H1 (cell line): Measurements from ENCODE around the gene SLC25A5. TPM values are rescaled to one million over a fixed set of nuclear protein-coding genes. Genes with fewer than 3 reads are reported as not detected.
"Not testable (repeated sequence)": the region's sequence is repeated elsewhere in the genome, so short reads cannot be mapped to it uniquely, and the experiment has no call there.

Experiments used
- CTCF ChIA-PET: fragments of 300-600 bp; sonication (Branson Sonifier 250); formaldehyde crosslinking; loops from one replicate; lab custom pipeline; 2021; ENCODE audit not compliant: partially characterized antibody; lab: Charles Lee
- POLR2A ChIA-PET: fragments of 300-600 bp; sonication (Branson Sonifier 250); formaldehyde crosslinking; loops from one replicate; lab custom pipeline; 2021; ENCODE audit warnings: inconsistent platforms; ENCODE audit not compliant: partially characterized antibody; lab: Charles Lee
- DNase-seq, 2 experiments: peaks; one replicate each; pipeline versions ENCODE4 v3.0.0 to v3.0.0-alpha.2; 2010 to 2022; ENCODE audit warnings: low spot score in 2 of 2, low read depth in 1 of 2, mixed read lengths in 1 of 2
- FAIRE-seq: peaks from 2 replicates; lab custom pipeline; 2011; peaks lifted over from hg19 to GRCh38; lab: Jason Lieb, UNC
- H2AFZ ChIP-seq: 2 replicates; pipeline ENCODE4 v1.8.1; 2012; ENCODE audit warnings: low read length, inconsistent platforms
- H2AK5ac ChIP-seq: 2 replicates; pipeline ENCODE4 v1.6.1; 2013; ENCODE audit warnings: low read depth, low read length
- H2BK120ac ChIP-seq: replicated peaks from 2 replicates; pipeline ENCODE3; 2013; ENCODE audit warnings: low read depth, low read length, inconsistent platforms
- H2BK12ac ChIP-seq: 2 replicates; pipeline ENCODE4 v1.6.1; 2013; ENCODE audit warnings: low read depth, low read length
- H2BK15ac ChIP-seq: 2 replicates; pipeline ENCODE4 v1.6.1; 2013; ENCODE audit warnings: low read length
- H2BK20ac ChIP-seq: 2 replicates; pipeline ENCODE4 v1.6.1; 2013; ENCODE audit warnings: low read length
- H2BK5ac ChIP-seq: 2 replicates; pipeline ENCODE4 v1.6.1; 2013; ENCODE audit warnings: low read depth, low read length
- H3K14ac ChIP-seq: 2 replicates; pipeline ENCODE4 v1.6.1; 2013; ENCODE audit warnings: inconsistent platforms; ENCODE audit not compliant: insufficient read length
- H3K18ac ChIP-seq: 2 replicates; pipeline ENCODE4 v1.6.1; 2013; ENCODE audit warnings: low read length; ENCODE audit errors: extremely low read depth
- H3K23ac ChIP-seq: 2 replicates; pipeline ENCODE4 v1.6.1; 2013; ENCODE audit warnings: inconsistent platforms; ENCODE audit not compliant: insufficient read length
- H3K23me2 ChIP-seq: 2 replicates; pipeline ENCODE4 v1.6.1; 2013; ENCODE audit warnings: low read depth, low read length
- H3K27ac ChIP-seq: 2 replicates; pipeline ENCODE4 v1.6.1; 2011; ENCODE audit warnings: low read depth, low read length, inconsistent platforms
- H3K27me3 ChIP-seq, 4 experiments: replicated peaks in 1 of 4; 1 replicate in 1 of 4; 2 replicates in 3 of 4; pipeline versions ENCODE4 v1.6.1 to v1.8.1; 2011 to 2013; ENCODE audit warnings: low read length in 3 of 4, mild to moderate bottlenecking in 3 of 4, inconsistent platforms in 2 of 4, mixed read lengths in 2 of 4, moderate library complexity in 1 of 4; ENCODE audit not compliant: control insufficient read depth in 3 of 4, insufficient read depth in 3 of 4; ENCODE audit errors: extremely low read depth in 1 of 4
- H3K36me3 ChIP-seq, 4 experiments: 2 replicates each; pipeline versions ENCODE4 v1.6.1 to v1.8.1; 2011 to 2013; ENCODE audit warnings: mild to moderate bottlenecking in 4 of 4, low read length in 3 of 4, moderate library complexity in 2 of 4, control low read depth in 1 of 4, inconsistent platforms in 1 of 4; ENCODE audit not compliant: insufficient read depth in 4 of 4, control insufficient read depth in 2 of 4
- H3K4ac ChIP-seq: replicated peaks from 2 replicates; pipeline ENCODE3; 2013; ENCODE audit warnings: low read length, low read depth, mixed read lengths, inconsistent platforms; ENCODE audit not compliant: insufficient read length
- H3K4me1 ChIP-seq, 4 experiments: replicated peaks in 1 of 4; 1 replicate in 1 of 4; 2 replicates in 3 of 4; pipeline versions ENCODE4 v1.6.1 to v1.8.1; 2011 to 2013; ENCODE audit warnings: low read length in 3 of 4, inconsistent platforms in 2 of 4, mixed read lengths in 1 of 4; ENCODE audit not compliant: insufficient read depth in 4 of 4, control insufficient read depth in 3 of 4
- H3K4me2 ChIP-seq, 2 experiments: 2 replicates each; pipeline versions ENCODE4 v1.6.1 to v1.8.1; 2011 to 2013; ENCODE audit warnings: low read depth in 2 of 2, low read length in 2 of 2, control low read depth in 1 of 2, inconsistent platforms in 1 of 2, mild to moderate bottlenecking in 1 of 2; ENCODE audit not compliant: insufficient read depth in 1 of 2
- H3K4me3 ChIP-seq, 4 experiments: fragments of 200-600, 300-600 bp in 1 of 4; sonication (generic), shearing (Covaris generic), sonication (Bioruptor Twin) in 1 of 4; 2 replicates each; pipeline versions ENCODE4 v1.5.1 to v1.8.1; 2011 to 2016; ENCODE audit warnings: low read length in 4 of 4, low read depth in 3 of 4, control low read depth in 2 of 4, inconsistent platforms in 2 of 4, mild to moderate bottlenecking in 2 of 4, mixed read lengths in 1 of 4, moderate library complexity in 1 of 4; ENCODE audit not compliant: insufficient read depth in 2 of 4; ENCODE audit errors: extremely low read depth in 1 of 4
- H3K56ac ChIP-seq: replicated peaks from 2 replicates; pipeline ENCODE3; 2013; ENCODE audit warnings: low read depth, mild to moderate bottlenecking, mixed read lengths, low read length, inconsistent platforms; ENCODE audit not compliant: insufficient read length
- H3K79me1 ChIP-seq: 2 replicates; pipeline ENCODE4 v1.6.1; 2013; ENCODE audit warnings: low read depth, low read length, control low read depth
- H3K79me2 ChIP-seq, 2 experiments: 2 replicates each; pipeline versions ENCODE4 v1.6.1 to v1.8.1; 2012 to 2013; ENCODE audit warnings: low read length in 2 of 2, mild to moderate bottlenecking in 2 of 2, inconsistent platforms in 1 of 2; ENCODE audit not compliant: insufficient read depth in 2 of 2, control insufficient read depth in 1 of 2
- H3K9ac ChIP-seq, 4 experiments: replicated peaks in 1 of 4; 1 replicate in 1 of 4; 2 replicates in 3 of 4; pipeline versions ENCODE4 v1.6.1 to v1.8.1; 2011 to 2013; ENCODE audit warnings: low read depth in 3 of 4, low read length in 3 of 4, control low read depth in 2 of 4, mild to moderate bottlenecking in 2 of 4, moderate library complexity in 2 of 4, inconsistent platforms in 1 of 4; ENCODE audit errors: extremely low read depth in 1 of 4
- H3K9me3 ChIP-seq, 2 experiments: 2 replicates each; pipeline versions ENCODE4 v1.6.1 to v1.8.1; 2012 to 2013; ENCODE audit warnings: mild to moderate bottlenecking in 2 of 2, moderate library complexity in 2 of 2, control low read depth in 1 of 2, inconsistent platforms in 1 of 2, low read depth in 1 of 2, low read length in 1 of 2, mixed read lengths in 1 of 2; ENCODE audit not compliant: insufficient read depth in 2 of 2
- H4K20me1 ChIP-seq, 2 experiments: replicated peaks in 1 of 2; 2 replicates each; pipeline versions ENCODE3 to v1.8.1; 2011 to 2013; ENCODE audit warnings: inconsistent platforms in 2 of 2, low read length in 2 of 2, mild to moderate bottlenecking in 1 of 2; ENCODE audit not compliant: insufficient read depth in 2 of 2, control insufficient read depth in 1 of 2
- H4K5ac ChIP-seq: 2 replicates; pipeline ENCODE4 v1.6.1; 2013; ENCODE audit warnings: low read length, low read depth, mixed read lengths, inconsistent platforms; ENCODE audit not compliant: insufficient read length
- H4K8ac ChIP-seq: 2 replicates; pipeline ENCODE4 v1.8.0; 2013; ENCODE audit warnings: mild to moderate bottlenecking, moderate library complexity, low read length, inconsistent platforms; ENCODE audit not compliant: insufficient read depth; ENCODE audit errors: extremely low read depth
- H4K91ac ChIP-seq: replicated peaks from 2 replicates; pipeline ENCODE3; 2013; ENCODE audit warnings: low read length, mixed read lengths, inconsistent platforms; ENCODE audit not compliant: insufficient read length
- WGBS, 2 experiments: shearing (Covaris generic) in 1 of 2; methylation state at CpG; one replicate each; pipeline versions ENCODE4 v1.1.6 to v1.1.7; 2013 to 2015; ENCODE audit warnings: low lambda C conversion rate in 2 of 2, mixed read lengths in 2 of 2, inconsistent platforms in 1 of 2, low coverage in 1 of 2, missing lambda C conversion rate in 1 of 2; ENCODE audit not compliant: insufficient replicate concordance in 2 of 2, insufficient coverage in 1 of 2, insufficient read length in 1 of 2; ENCODE audit errors: extremely low coverage in 1 of 2, missing lambda C conversion rate in 1 of 2; 5-methylcytosine and 5-hydroxymethylcytosine counted together
- polyA plus RNA-seq, 7 experiments: library from polyadenylated mRNA; depleted of rRNA in 3 of 7; stranded (reverse) in 5 of 7; unstranded in 2 of 7; fragments of >200 nt in 5 of 7; fragments of 200-250 nt in 2 of 7; gene quantifications; 1 replicate in 5 of 7; 2 replicates in 1 of 7; 4 replicates in 1 of 7; pipeline versions ENCODE4 v1.2.1 to v1.2.3, GENCODE V29; 2011 to 2013; ENCODE audit warnings: missing spikeins in 2 of 7, mixed read lengths in 2 of 7
- total RNA-seq: library from RNA; stranded (reverse); fragmentation: NEBNext Ultra II Directional; extraction: Animal tissue kit (Norgen Biotek cat#: 25700); gene quantifications from 2 replicates; pipeline ENCODE4 v1.2.1, GENCODE V29; 2021

Gene SLC25A5
- total and polyA plus RNA-seq, 2 of the 8 experiments (the other 6 are each of a cell fraction or from before 2014, with no cell fraction given), result 512 to 727 TPM

DNA sequence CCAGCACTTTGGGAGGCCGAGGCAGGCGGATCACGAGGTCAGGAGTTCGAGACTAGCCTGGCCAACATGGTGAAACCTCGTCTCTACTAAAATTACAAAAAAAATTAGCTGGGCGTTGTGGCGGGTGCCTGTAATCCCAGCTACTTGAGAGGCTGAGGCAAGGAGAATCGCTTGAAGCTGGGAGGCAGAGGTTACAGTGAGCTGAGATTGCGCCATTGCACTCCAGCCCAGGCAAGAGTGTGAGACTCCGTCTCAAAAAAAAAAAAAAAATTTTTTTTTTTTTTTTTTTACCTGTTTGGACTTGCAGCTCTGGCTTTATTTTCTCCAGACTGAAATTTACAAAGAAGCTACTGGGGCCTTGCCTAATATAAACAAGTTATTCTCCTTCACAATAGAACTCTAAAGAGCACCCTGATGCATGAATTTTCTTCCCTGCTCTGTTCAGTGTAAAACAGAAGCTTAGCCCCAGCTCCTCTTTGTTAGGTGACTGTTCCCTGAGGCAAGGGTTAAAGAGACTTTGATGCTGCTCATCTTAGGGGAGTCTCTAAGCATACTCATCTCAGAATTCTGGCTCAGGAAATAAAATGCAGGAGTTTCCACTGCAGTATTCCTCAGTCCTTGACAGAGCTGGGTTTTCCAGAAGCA is 25.7 kb downstream of the SLC25A5 start:
- H3K79me1 ChIP-seq, H3K4me1 ChIP-seq, H3K18ac ChIP-seq, H3K79me2 ChIP-seq, H4K5ac ChIP-seq, H2AK5ac ChIP-seq, H2BK120ac ChIP-seq, H3K36me3 ChIP-seq, H2BK5ac ChIP-seq, DNase-seq, H4K91ac ChIP-seq, H3K56ac ChIP-seq, H4K20me1 ChIP-seq, H4K8ac ChIP-seq, H3K4ac ChIP-seq, H2BK15ac ChIP-seq, H3K9me3 ChIP-seq, H3K27ac ChIP-seq, POLR2A ChIA-PET, H2BK20ac ChIP-seq, H3K23me2 ChIP-seq, H3K9ac ChIP-seq, H3K27me3 ChIP-seq, H2AFZ ChIP-seq, H3K14ac ChIP-seq, H3K4me3 ChIP-seq, H3K23ac ChIP-seq, H2BK12ac ChIP-seq, FAIRE-seq, H3K4me2 ChIP-seq: not testable (repeated sequence)
- 61% methylated on average over 4 of the region's 10 CpGs; no CpG with 5 or more reads in 1 of the 2 experiments for WGBS, 2 experiments
- CTCF ChIA-PET, result interaction anchor here (0.9 to 3.3 kb wide), 10 partner anchors 9 to 35 kb away, joined by 3 to 11 read pairs (median 4); no protein-coding TSS in a partner anchor
